ENCODE data around the gene PAX4. TPM values are rescaled to one million over a fixed set of nuclear protein-coding genes. Genes with fewer than 3 reads are reported as not detected.

The PAX4 gene
- total and polyA plus RNA-seq, 9 of the 15 experiments (the other 6 are each of a cell fraction or from before 2014, with no cell fraction given), result not detected

DNA sequence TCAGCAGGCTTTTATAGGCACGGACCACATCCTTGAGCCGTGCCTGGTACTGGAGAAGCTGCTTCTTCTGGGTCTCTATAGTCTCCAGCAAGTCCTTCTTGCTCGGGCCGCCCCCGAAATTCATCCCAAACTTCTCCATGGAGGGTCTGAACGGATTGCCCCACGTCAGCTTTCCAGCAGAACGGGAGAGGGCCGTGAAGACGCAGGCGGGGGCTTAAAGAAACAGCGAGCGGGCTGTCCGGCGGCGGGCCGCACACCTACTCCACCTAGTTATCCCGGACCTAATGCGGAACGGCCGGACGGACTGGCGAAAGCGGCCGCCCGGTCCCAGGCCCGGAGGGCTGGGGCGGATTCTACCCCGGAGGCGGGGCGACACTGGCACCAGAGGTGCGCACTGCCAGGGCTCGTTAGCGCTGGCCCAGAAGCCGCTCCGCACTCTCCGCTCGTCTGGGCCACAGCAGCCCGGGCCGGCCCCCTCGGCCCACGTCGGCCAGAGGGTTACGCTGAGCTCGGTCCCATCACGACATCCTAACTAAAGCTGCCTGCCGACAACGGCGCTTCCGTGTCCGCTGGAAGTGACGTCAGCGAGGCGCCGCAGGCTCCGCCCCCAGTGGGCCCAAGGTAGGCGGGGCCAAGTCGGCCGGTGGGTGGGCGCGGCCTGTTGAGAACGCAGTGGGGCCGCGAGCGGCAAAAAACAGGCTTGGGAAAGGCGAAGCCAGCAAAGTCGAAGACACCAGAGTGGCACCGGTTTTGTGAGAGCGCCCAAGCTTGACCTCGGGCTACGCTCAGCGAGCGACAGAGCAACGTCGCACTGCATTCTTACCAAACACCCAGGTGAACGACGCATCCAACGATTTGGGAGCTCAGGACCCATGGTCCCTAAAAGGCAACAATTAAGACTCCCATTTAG lies 32.6 kb downstream of the PAX4 start, which contains the start of gene GCC1 (continued):
- TF ChIP-seq, protein P1, sequence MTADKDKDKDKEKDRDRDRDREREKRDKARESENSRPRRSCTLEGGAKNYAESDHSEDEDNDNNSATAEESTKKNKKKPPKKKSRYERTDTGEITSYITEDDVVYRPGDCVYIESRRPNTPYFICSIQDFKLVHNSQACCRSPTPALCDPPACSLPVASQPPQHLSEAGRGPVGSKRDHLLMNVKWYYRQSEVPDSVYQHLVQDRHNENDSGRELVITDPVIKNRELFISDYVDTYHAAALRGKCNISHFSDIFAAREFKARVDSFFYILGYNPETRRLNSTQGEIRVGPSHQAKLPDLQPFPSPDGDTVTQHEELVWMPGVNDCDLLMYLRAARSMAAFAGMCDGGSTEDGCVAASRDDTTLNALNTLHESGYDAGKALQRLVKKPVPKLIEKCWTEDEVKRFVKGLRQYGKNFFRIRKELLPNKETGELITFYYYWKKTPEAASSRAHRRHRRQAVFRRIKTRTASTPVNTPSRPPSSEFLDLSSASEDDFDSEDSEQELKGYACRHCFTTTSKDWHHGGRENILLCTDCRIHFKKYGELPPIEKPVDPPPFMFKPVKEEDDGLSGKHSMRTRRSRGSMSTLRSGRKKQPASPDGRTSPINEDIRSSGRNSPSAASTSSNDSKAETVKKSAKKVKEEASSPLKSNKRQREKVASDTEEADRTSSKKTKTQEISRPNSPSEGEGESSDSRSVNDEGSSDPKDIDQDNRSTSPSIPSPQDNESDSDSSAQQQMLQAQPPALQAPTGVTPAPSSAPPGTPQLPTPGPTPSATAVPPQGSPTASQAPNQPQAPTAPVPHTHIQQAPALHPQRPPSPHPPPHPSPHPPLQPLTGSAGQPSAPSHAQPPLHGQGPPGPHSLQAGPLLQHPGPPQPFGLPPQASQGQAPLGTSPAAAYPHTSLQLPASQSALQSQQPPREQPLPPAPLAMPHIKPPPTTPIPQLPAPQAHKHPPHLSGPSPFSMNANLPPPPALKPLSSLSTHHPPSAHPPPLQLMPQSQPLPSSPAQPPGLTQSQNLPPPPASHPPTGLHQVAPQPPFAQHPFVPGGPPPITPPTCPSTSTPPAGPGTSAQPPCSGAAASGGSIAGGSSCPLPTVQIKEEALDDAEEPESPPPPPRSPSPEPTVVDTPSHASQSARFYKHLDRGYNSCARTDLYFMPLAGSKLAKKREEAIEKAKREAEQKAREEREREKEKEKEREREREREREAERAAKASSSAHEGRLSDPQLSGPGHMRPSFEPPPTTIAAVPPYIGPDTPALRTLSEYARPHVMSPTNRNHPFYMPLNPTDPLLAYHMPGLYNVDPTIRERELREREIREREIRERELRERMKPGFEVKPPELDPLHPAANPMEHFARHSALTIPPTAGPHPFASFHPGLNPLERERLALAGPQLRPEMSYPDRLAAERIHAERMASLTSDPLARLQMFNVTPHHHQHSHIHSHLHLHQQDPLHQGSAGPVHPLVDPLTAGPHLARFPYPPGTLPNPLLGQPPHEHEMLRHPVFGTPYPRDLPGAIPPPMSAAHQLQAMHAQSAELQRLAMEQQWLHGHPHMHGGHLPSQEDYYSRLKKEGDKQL (CRISPR knock-in tag; IDR thresholded peaks at IDR 0.05; ENCODE audit: borderline replicate concordance), result no peak
- peak; percentile 75 to 81; a peak in 2 of 4 replicates for TF ChIP-seq MAZ (CRISPR knock-in tag; conservative IDR thresholded peaks at IDR 0.05 in 1 of 2, IDR thresholded peaks at IDR 0.05 in 1 of 2)
- TF ChIP-seq POLR2A (conservative IDR thresholded peaks at IDR 0.05), result peak; percentile 95
- TF ChIP-seq, protein P2, sequence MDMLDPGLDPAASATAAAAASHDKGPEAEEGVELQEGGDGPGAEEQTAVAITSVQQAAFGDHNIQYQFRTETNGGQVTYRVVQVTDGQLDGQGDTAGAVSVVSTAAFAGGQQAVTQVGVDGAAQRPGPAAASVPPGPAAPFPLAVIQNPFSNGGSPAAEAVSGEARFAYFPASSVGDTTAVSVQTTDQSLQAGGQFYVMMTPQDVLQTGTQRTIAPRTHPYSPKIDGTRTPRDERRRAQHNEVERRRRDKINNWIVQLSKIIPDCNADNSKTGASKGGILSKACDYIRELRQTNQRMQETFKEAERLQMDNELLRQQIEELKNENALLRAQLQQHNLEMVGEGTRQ (CRISPR knock-in tag; IDR thresholded peaks at IDR 0.05), result no peak
- no peak for TF ChIP-seq PHTF2 (CRISPR knock-in tag; IDR thresholded peaks at IDR 0.05)
- no peak for TF ChIP-seq WHSC1 (IDR thresholded peaks at IDR 0.05; ENCODE audit: low read length)
- TF ChIP-seq ZNF695 (CRISPR knock-in tag; IDR thresholded peaks at IDR 0.05), result 0 out of 2 replicates have a peak, but pooled peaks have one; percentile 37
- TF ChIP-seq, protein P3, sequence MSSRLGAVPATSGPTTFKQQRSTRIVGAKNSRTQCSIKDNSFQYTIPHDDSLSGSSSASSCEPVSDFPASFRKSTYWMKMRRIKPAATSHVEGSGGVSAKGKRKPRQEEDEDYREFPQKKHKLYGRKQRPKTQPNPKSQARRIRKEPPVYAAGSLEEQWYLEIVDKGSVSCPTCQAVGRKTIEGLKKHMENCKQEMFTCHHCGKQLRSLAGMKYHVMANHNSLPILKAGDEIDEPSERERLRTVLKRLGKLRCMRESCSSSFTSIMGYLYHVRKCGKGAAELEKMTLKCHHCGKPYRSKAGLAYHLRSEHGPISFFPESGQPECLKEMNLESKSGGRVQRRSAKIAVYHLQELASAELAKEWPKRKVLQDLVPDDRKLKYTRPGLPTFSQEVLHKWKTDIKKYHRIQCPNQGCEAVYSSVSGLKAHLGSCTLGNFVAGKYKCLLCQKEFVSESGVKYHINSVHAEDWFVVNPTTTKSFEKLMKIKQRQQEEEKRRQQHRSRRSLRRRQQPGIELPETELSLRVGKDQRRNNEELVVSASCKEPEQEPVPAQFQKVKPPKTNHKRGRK (tag; IDR thresholded peaks at IDR 0.05), result no peak
- peak; percentile 10 for TF ChIP-seq MEIS2 (IDR thresholded peaks at IDR 0.05; ENCODE audit: partially characterized antibody)
- 0 out of 2 replicates have a peak, but pooled peaks have one; percentile 68 for TF ChIP-seq NR2F6 (CRISPR knock-in tag; IDR thresholded peaks at IDR 0.05)
- TF ChIP-seq KDM2B (CRISPR knock-in tag; IDR thresholded peaks at IDR 0.05), result no peak
- TF ChIP-seq ZKSCAN1 (IDR thresholded peaks at IDR 0.05; ENCODE audit: low read depth, low read length), result peak; percentile 65; the same call in 1 of the 2 replicates
- no peak for TF ChIP-seq ZNF445 (CRISPR knock-in tag; IDR thresholded peaks at IDR 0.05; ENCODE audit: low read depth)
- TF ChIP-seq, protein P4, sequence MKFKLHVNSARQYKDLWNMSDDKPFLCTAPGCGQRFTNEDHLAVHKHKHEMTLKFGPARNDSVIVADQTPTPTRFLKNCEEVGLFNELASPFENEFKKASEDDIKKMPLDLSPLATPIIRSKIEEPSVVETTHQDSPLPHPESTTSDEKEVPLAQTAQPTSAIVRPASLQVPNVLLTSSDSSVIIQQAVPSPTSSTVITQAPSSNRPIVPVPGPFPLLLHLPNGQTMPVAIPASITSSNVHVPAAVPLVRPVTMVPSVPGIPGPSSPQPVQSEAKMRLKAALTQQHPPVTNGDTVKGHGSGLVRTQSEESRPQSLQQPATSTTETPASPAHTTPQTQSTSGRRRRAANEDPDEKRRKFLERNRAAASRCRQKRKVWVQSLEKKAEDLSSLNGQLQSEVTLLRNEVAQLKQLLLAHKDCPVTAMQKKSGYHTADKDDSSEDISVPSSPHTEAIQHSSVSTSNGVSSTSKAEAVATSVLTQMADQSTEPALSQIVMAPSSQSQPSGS (CRISPR knock-in tag; IDR thresholded peaks at IDR 0.05), result peak; percentile 88
- no peak for TF ChIP-seq ZNF57 (CRISPR knock-in tag; IDR thresholded peaks at IDR 0.05)
- TF ChIP-seq XRCC3 (IDR thresholded peaks at IDR 0.05), result no peak
- TF ChIP-seq HOXB6 (CRISPR knock-in tag; IDR thresholded peaks at IDR 0.05; ENCODE audit: borderline replicate concordance), result no peak; the same call in 1 of the 2 replicates
- TF ChIP-seq, protein P5, sequence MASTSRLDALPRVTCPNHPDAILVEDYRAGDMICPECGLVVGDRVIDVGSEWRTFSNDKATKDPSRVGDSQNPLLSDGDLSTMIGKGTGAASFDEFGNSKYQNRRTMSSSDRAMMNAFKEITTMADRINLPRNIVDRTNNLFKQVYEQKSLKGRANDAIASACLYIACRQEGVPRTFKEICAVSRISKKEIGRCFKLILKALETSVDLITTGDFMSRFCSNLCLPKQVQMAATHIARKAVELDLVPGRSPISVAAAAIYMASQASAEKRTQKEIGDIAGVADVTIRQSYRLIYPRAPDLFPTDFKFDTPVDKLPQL (IDR thresholded peaks at IDR 0.05; ENCODE audit: extremely low read depth, insufficient read length), result no peak

All from K562 (cell line).